Naive thymus-derived CD4-positive, alpha-beta T cell (primary cell): ENCODE data around the gene WDSUB1. TPM values are rescaled to one million over a fixed set of nuclear protein-coding genes. Genes with fewer than 3 reads are reported as not detected.

ENCODE experiments used
- ATAC-seq: fragments of 150-1000 bp; cut with Tn5 transposase; 2 replicates; pipeline ENCODE4 v1.10.0; 2021; ENCODE audit warnings: mild to moderate bottlenecking, moderate library complexity
- CTCF ChIA-PET: fragments of 350-600 bp; sonication (Branson Sonifier 250); formaldehyde crosslinking; loops from one replicate; lab custom pipeline; 2021; ENCODE audit warnings: antibody characterized with exemption; lab: Charles Lee
- POLR2A ChIA-PET: fragments of 350-600 bp; sonication (Branson Sonifier 250); formaldehyde crosslinking; loops from one replicate; lab custom pipeline; 2021; ENCODE audit warnings: antibody characterized with exemption, inconsistent platforms; lab: Charles Lee
- DNase-seq, 9 donors: peaks; one replicate each; pipeline versions ENCODE4 v3.0.0 to v3.0.0-alpha.2; 2020 to 2022; ENCODE audit warnings: mixed read lengths in 1 of 9
- H3K27ac ChIP-seq: one replicate; pipeline ENCODE4 v1.7.0; 2013; ENCODE audit warnings: mild to moderate bottlenecking, low read depth, low read length, moderate library complexity
- H3K27me3 ChIP-seq, 2 donors: one replicate each; pipeline ENCODE4 v1.7.0; 2013; ENCODE audit warnings: low read length in 2 of 2, mild to moderate bottlenecking in 2 of 2, moderate library complexity in 2 of 2; ENCODE audit not compliant: control insufficient read depth in 2 of 2, insufficient read depth in 2 of 2
- H3K36me3 ChIP-seq, 3 experiments: 1 replicate in 2 of 3; 2 replicates in 1 of 3; pipeline ENCODE4 v1.7.0; 2013; ENCODE audit warnings: low read length in 3 of 3, mild to moderate bottlenecking in 3 of 3, moderate library complexity in 1 of 3; ENCODE audit not compliant: insufficient read depth in 3 of 3, control insufficient read depth in 2 of 3
- H3K4me1 ChIP-seq, 2 donors: one replicate each; pipeline ENCODE4 v1.7.0; 2013; ENCODE audit warnings: low read length in 2 of 2, mild to moderate bottlenecking in 2 of 2, moderate library complexity in 1 of 2; ENCODE audit not compliant: control insufficient read depth in 2 of 2, insufficient read depth in 2 of 2
- H3K4me3 ChIP-seq: 2 replicates; pipeline ENCODE4 v1.7.0; 2013; ENCODE audit warnings: mild to moderate bottlenecking, low read length
- H3K9me3 ChIP-seq, 3 experiments: 1 replicate in 2 of 3; 2 replicates in 1 of 3; pipeline ENCODE4 v1.7.0; 2013; ENCODE audit warnings: low read length in 3 of 3; ENCODE audit not compliant: control insufficient read depth in 2 of 3
- H3K27ac Mint-ChIP-seq, 9 donors: one replicate each; pipeline ENCODE4 v1.8.0; 2020 to 2022; ENCODE audit warnings: mixed read lengths in 9 of 9, mild to moderate bottlenecking in 8 of 9, moderate library complexity in 5 of 9, inconsistent platforms in 2 of 9
- H3K27me3 Mint-ChIP-seq, 5 donors: one replicate each; pipeline ENCODE4 v1.8.0; 2021 to 2022; ENCODE audit warnings: mixed read lengths in 5 of 5, mild to moderate bottlenecking in 1 of 5
- H3K36me3 Mint-ChIP-seq, 5 donors: one replicate each; pipeline ENCODE4 v1.8.0; 2020 to 2022; ENCODE audit warnings: mixed read lengths in 5 of 5, mild to moderate bottlenecking in 3 of 5, inconsistent platforms in 1 of 5
- H3K4me1 Mint-ChIP-seq, 7 donors: one replicate each; pipeline ENCODE4 v1.8.0; 2020 to 2022; ENCODE audit warnings: mixed read lengths in 7 of 7, mild to moderate bottlenecking in 3 of 7, inconsistent platforms in 1 of 7
- H3K4me3 Mint-ChIP-seq, 10 donors: one replicate each; pipeline ENCODE4 v1.8.0; 2020 to 2022; ENCODE audit warnings: mild to moderate bottlenecking in 10 of 10, mixed read lengths in 10 of 10, moderate library complexity in 6 of 10, inconsistent platforms in 2 of 10
- H3K9me3 Mint-ChIP-seq, 11 donors: one replicate each; pipeline ENCODE4 v1.8.0; 2020 to 2022; ENCODE audit warnings: mixed read lengths in 11 of 11, mild to moderate bottlenecking in 4 of 11, inconsistent platforms in 1 of 11, moderate library complexity in 1 of 11
- intact Hi-C, 2 donors: fragments of 100-400 bp; cut with micrococcal nuclease; formaldehyde crosslinking; loops; one replicate each; pipeline ENCODE4 v1.15.1; 2023
- polyA plus RNA-seq, 2 donors: library from polyadenylated mRNA; unstranded; fragments of 300-500 nt; fragmentation: Illumina TruSeq; gene quantifications; one replicate each; pipeline ENCODE4 v1.2.3, GENCODE V29; 2021
- total RNA-seq, 6 experiments: library from RNA in 5 of 6; stranded (reverse) in 5 of 6; gene quantifications; 1 replicate in 5 of 6; 2 replicates in 1 of 6; pipeline ENCODE4 v1.2.3 and lab custom pipeline; 2021 to 2026

The WDSUB1 gene
- total and polyA plus RNA-seq, 7 experiments from 2014 or later: 5.8 to 10.6 (median 7.5) TPM

GRCh38 chr2:159252905-159253304 lies 33.6 kb downstream of the WDSUB1 start:
- POLR2A ChIA-PET: no interaction called here

DNA sequence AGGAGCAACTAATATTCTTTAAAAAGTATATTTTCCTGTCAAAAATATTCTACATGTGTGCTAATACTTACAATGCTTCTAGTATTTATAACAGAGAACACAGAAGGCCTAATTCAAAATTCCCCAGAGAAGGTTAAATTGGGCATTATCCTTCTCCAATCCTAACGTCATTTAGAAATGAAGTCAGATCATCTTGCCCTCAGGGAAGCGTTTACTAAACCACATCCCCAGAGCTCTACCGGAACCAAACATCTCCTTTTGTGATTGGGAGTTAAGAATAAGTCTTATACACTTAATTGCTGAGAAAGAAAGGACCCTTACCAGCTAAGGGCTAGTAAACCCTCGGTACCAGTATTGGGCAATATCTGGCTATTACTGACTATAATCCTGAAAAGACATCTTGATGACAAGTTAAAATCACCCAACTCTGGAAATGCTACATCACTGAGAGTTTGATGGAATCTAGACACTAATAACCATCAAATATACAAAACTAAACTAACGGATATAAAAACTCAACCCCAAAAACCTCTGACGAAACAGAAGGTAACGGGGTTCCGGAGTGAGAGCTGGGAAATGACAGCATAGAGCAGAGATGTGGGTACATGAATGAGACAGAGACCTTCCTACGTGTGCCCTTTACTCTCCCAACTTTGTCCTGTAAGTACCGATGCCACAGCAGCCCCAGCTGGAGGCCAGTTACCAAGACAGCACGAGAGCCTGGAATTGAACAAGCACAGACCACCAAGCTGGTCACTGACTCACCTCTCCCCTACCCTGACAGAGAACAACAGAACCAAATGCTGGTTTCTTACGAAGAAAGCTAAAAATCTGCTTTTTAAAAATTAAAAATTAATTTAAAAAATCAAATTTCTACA lies 35.0 kb downstream of the WDSUB1 start:
- ChIA-PET CTCF (no interaction called here), POLR2A (no interaction called here)

More at GRCh38 chr2:159252905-159253304, 33.6 kb downstream of the WDSUB1 start:
- H3K4me3 ChIP-seq: no peak overlapping the region
- no peaks in the 10 kb centered on the region for H3K27me3 ChIP-seq
- intact Hi-C loops: no loop called here
- Mint-ChIP-seq H3K4me3 (no peak overlapping the region), H3K27ac (no peak overlapping the region), H3K4me1 (peaks cover 0 to 5% (median 0%) of the 10 kb centered on the region in 7 donors), H3K9me3 (peaks cover 0 to 3% (median 0%) of the 10 kb centered on the region in 11 donors), H3K27me3 (no peaks in the 10 kb centered on the region), H3K36me3 (peaks cover 0 to 32% (median 17%) of the 10 kb centered on the region in 5 donors)
- no peaks in the 10 kb centered on the region for H3K4me1 ChIP-seq
- ATAC-seq (no peak), DNase-seq (no peak)
- no peaks in the 10 kb centered on the region for H3K9me3 ChIP-seq
- CTCF ChIA-PET: no interaction called here
- no peak overlapping the region for H3K27ac ChIP-seq
- H3K36me3 ChIP-seq: peaks cover 0 to 7% (median 0%) of the 10 kb centered on the region in 3 experiments

DNA sequence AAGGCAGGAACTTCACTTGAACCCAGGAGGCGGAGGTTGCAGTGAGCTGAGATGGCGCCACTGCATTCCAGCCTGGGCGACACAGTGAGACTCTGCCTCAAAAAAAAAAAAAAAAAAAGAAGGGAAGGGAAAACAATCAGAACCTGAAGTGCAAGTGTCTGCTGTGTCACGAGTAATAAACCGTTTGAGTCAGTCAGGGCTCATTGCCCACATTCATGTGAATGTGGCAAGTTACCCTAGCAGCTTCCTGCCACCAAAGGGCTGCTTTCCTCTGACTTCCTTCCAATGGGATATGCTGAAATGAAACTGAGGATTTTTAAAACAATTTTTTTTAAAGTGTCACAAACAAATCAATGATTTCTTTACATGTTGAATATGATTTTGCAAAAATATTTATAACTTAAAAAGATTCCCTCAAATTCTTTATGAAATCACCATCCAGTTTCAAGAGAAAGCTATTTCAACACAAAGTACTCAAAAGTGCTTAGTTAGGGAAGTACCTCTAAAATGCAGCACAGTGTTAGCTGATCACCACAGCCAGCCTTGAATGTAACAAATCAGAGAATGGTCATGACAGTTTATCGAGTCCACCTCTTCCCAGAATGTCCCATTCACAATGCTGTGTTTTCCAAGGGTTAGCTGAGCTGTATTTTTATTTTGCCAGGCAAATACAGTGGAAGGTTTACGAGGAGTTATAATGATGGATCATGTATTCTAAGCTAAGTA lies 36.4 kb downstream of the WDSUB1 start:
- DNase-seq (no peak), ATAC-seq (peak; percentile 74)
- Mint-ChIP-seq H3K27ac (no peak overlapping the region), H3K4me1 (peaks cover 0 to 5% (median 0%) of the 10 kb centered on the region in 7 donors), H3K36me3 (peaks cover 5 to 49% (median 35%) of the 10 kb centered on the region in 5 donors), H3K27me3 (no peaks in the 10 kb centered on the region), H3K4me3 (no peak overlapping the region), H3K9me3 (peaks cover 0 to 14% (median 3%) of the 10 kb centered on the region in 11 donors)
- intact Hi-C loops: no loop called here
- H3K4me3 ChIP-seq: no peak overlapping the region
- ChIA-PET CTCF (no interaction called here), POLR2A (interaction anchor here (0.6 to 1.1 kb wide), 2 partner anchors 9 to 13 kb away, joined by 3 read pairs; no protein-coding TSS in a partner anchor)
- no peaks in the 10 kb centered on the region for H3K9me3 ChIP-seq
- H3K27me3 ChIP-seq: no peaks in the 10 kb centered on the region
- H3K4me1 ChIP-seq: no peaks in the 10 kb centered on the region
- no peaks in the 10 kb centered on the region for H3K36me3 ChIP-seq
- no peak overlapping the region for H3K27ac ChIP-seq

More for the DNA sequence above, 35.0 kb downstream of the WDSUB1 start:
- Mint-ChIP-seq H3K27me3 (no peaks in the 10 kb centered on the region), H3K9me3 (peaks cover 0 to 6% (median 0%) of the 10 kb centered on the region in 11 donors), H3K27ac (no peak overlapping the region), H3K4me3 (no peak overlapping the region), H3K36me3 (peaks cover 0 to 44% (median 28%) of the 10 kb centered on the region in 5 donors), H3K4me1 (peaks cover 0 to 5% (median 0%) of the 10 kb centered on the region in 7 donors)
- ATAC-seq (no peak), DNase-seq (no peak)
- Histone ChIP-seq H3K36me3 (peaks cover 0 to 7% (median 0%) of the 10 kb centered on the region in 3 experiments), H3K27me3 (no peaks in the 10 kb centered on the region), H3K9me3 (no peaks in the 10 kb centered on the region), H3K4me1 (no peaks in the 10 kb centered on the region), H3K27ac (no peak overlapping the region), H3K4me3 (no peak overlapping the region)
- intact Hi-C loops: no loop called here

DNA sequence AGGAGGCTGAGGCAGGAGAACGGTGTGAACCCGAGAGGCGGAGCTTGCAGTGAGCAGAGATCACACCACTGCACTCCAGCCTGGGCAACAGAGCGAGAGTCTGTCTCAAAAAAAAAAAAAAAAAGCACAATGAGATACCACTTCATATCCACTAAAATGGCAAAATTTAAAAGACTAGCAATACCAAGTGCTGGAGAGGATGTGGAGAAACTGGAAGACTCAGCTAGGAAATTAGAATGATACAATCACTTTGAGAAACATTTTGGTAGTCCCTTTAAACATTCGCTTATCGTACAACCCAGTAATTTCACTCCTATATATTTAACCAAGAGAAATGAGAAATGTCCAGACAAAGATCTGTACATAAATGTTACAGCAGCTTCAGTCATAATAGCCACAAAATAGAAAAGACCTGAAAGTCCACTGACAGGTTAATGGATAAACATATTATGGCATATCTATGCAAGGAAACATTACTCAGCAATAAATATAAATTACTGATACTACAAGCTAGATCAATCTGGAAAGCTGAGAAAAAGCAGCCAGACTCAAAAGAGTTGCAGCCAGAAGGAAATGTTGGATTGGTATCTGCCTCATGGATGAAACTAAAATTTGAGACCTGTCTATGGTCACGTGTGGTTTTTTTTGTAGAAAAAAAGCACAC lies 40.0 kb downstream of the WDSUB1 start:
- Mint-ChIP-seq H3K27me3 (no peaks in the 10 kb centered on the region), H3K4me1 (peaks cover 0 to 5% (median 3%) of the 10 kb centered on the region in 7 donors), H3K36me3 (peaks cover 5 to 59% (median 49%) of the 10 kb centered on the region in 5 donors), H3K9me3 (peaks cover 0 to 14% (median 3%) of the 10 kb centered on the region in 11 donors), H3K4me3 (no peak overlapping the region), H3K27ac (no peak overlapping the region)
- no peak overlapping the region for H3K27ac ChIP-seq
- intact Hi-C loops: no loop called here
- H3K36me3 ChIP-seq: no peaks in the 10 kb centered on the region
- DNase-seq: no peak
- H3K4me3 ChIP-seq: no peak overlapping the region
- H3K4me1 ChIP-seq: no peaks in the 10 kb centered on the region
- H3K27me3 ChIP-seq: no peaks in the 10 kb centered on the region
- no peaks in the 10 kb centered on the region for H3K9me3 ChIP-seq
- ChIA-PET POLR2A (interaction anchor here (0.7 kb wide), 1 partner anchor 1337 kb away, joined by 4 read pairs; no protein-coding TSS in a partner anchor), CTCF (no interaction called here)
- ATAC-seq: no peak

DNA sequence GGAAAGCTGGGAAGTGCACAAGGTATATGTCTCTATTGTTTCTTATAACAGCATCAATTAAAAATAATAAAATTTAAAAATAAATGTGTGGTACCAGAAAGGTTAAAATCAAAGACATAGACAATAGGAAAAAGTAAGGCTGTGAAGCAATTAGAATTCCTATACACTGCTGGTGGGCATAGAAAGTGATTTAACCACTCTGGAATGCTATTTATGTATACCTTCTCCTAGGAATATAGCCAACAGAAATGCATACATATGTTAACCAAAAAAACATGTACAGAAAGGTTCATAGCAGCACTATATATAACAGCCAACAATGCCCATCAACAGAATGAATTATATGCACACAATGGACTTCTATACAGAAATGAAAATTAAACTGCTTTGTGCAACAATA lies 43.0 kb downstream of the WDSUB1 start:
- Histone ChIP-seq H3K27ac (no peak overlapping the region), H3K4me1 (no peaks in the 10 kb centered on the region), H3K4me3 (no peak overlapping the region), H3K27me3 (no peaks in the 10 kb centered on the region), H3K36me3 (peaks cover 0 to 9% (median 0%) of the 10 kb centered on the region in 3 experiments), H3K9me3 (no peaks in the 10 kb centered on the region)
- ATAC-seq (no peak), DNase-seq (no peak)
- peaks cover 5 to 77% (median 60%) of the 10 kb centered on the region in 5 donors for H3K36me3 Mint-ChIP-seq
- no peaks in the 10 kb centered on the region for H3K27me3 Mint-ChIP-seq
- ChIA-PET POLR2A (no interaction called here), CTCF (no interaction called here)
- H3K4me1 Mint-ChIP-seq: peaks cover 0 to 5% (median 0%) of the 10 kb centered on the region in 7 donors
- intact Hi-C loops: no loop called here
- H3K27ac Mint-ChIP-seq: no peak overlapping the region
- peaks cover 0 to 14% (median 3%) of the 10 kb centered on the region in 11 donors for H3K9me3 Mint-ChIP-seq
- no peak overlapping the region for H3K4me3 Mint-ChIP-seq

DNA sequence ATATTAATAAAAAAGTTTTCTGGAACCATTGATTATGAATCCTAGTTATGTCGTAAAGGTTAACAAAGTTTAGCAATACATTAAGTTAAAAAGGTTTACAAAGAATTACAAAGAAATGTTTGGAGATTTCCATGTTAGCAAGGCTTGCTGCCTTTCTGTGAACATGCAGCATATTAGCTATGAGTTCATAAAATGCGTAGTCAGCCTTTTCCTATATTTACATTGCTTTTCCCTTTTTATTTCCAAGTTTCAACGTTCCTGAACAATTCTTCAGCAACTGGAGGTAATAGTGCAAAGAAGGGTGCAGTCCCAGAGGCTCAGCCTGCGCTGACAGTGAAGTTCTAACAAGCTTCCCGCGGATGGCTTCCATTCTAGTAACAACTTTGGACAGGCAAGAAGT lies 51.6 kb downstream of the WDSUB1 start:
- Histone ChIP-seq H3K4me1 (no peaks in the 10 kb centered on the region), H3K4me3 (no peak overlapping the region), H3K9me3 (no peaks in the 10 kb centered on the region), H3K36me3 (peaks cover 0 to 5% (median 0%) of the 10 kb centered on the region in 3 experiments), H3K27me3 (no peaks in the 10 kb centered on the region), H3K27ac (no peak overlapping the region)
- Mint-ChIP-seq H3K4me3 (no peak overlapping the region), H3K27me3 (no peaks in the 10 kb centered on the region), H3K4me1 (no peaks in the 10 kb centered on the region), H3K36me3 (peaks cover 0 to 42% (median 15%) of the 10 kb centered on the region in 5 donors), H3K9me3 (no peaks in the 10 kb centered on the region), H3K27ac (no peak overlapping the region)
- ChIA-PET CTCF (no interaction called here), POLR2A (interaction anchor here (0.8 kb wide), 1 partner anchor 54 kb away, joined by 4 read pairs; no protein-coding TSS in a partner anchor)
- no peak for DNase-seq
- ATAC-seq: no peak
- intact Hi-C loops: no loop called here
